Left ventricle myocardium inferior (tissue), 1 donor: ENCODE results near the gene TSEN2. TPM values are rescaled to one million over a fixed set of nuclear protein-coding genes. Genes with fewer than 3 reads are reported as not detected.

Experiments
- DNase-seq: peaks from one replicate; pipeline ENCODE4 v3.0.0-alpha.2; 2020
- H3K27ac ChIP-seq: fragments of 200-600 bp; replicated peaks from 2 replicates; pipeline ENCODE4 v1.8.0; 2021
- H3K27me3 ChIP-seq: fragments of 200-600 bp; 2 replicates; pipeline ENCODE4 v1.8.0; 2021; ENCODE audit warnings: low read depth
- H3K36me3 ChIP-seq: fragments of 200-600 bp; 2 replicates; pipeline ENCODE4 v1.8.0; 2021
- H3K4me1 ChIP-seq: fragments of 200-600 bp; 2 replicates; pipeline ENCODE4 v1.8.0; 2021
- H3K4me3 ChIP-seq: fragments of 200-600 bp; 2 replicates; pipeline ENCODE4 v1.8.0; 2021; ENCODE audit warnings: mild to moderate bottlenecking, moderate library complexity
- H3K9me3 ChIP-seq: fragments of 200-600 bp; replicated peaks from 2 replicates; pipeline ENCODE4 v1.8.0; 2021
- intact Hi-C: fragments of 100-400 bp; cut with micrococcal nuclease; formaldehyde crosslinking; loops from one replicate; pipeline ENCODE4 v1.11.0; 2022
- total RNA-seq: library from RNA; stranded (reverse); fragmentation: NEBNext Ultra II Directional; extraction: Animal tissue kit (Norgen Biotek cat#: 25700); gene quantifications from one replicate; pipeline ENCODE4 v1.2.1, GENCODE V29; 2021
- TF ChIP-seq, protein P1 (sequence below): fragments of 200-600 bp; IDR thresholded peaks from 2 replicates; pipeline ENCODE4 v1.8.0; 2021; ENCODE audit warnings: antibody characterized with exemption, mild to moderate bottlenecking, borderline replicate concordance
- donor health status: DM: no; HTN: yes; CAD: no; lungs with severe emphysema.

Gene TSEN2
- total RNA-seq, 1 donor from 2014 or later = 22.5 TPM

DNA sequence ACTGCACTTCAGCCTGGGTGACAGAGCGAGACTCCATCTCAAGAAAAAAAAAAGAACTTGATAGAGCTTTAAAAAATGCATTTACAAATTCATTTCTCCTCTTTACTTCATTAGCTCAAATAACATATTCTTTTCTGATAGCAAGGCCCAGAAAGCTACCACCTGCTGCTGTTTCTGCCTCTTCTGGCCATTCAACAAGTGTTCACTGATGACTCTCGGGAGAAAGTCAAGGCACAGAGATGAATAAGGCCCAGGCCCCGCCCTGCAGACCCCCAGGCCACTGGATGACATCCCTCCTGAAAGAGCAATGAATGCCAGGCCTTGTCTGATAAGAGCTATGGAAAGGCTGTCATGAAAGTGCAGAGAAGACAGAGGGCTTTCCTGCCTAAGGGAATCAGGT, 13.6 kb upstream of the TSEN2 start:
- H3K36me3 ChIP-seq = no peaks in the 10 kb centered on the region
- no peaks in the 10 kb centered on the region for H3K27me3 ChIP-seq
- TF ChIP-seq, protein P1, sequence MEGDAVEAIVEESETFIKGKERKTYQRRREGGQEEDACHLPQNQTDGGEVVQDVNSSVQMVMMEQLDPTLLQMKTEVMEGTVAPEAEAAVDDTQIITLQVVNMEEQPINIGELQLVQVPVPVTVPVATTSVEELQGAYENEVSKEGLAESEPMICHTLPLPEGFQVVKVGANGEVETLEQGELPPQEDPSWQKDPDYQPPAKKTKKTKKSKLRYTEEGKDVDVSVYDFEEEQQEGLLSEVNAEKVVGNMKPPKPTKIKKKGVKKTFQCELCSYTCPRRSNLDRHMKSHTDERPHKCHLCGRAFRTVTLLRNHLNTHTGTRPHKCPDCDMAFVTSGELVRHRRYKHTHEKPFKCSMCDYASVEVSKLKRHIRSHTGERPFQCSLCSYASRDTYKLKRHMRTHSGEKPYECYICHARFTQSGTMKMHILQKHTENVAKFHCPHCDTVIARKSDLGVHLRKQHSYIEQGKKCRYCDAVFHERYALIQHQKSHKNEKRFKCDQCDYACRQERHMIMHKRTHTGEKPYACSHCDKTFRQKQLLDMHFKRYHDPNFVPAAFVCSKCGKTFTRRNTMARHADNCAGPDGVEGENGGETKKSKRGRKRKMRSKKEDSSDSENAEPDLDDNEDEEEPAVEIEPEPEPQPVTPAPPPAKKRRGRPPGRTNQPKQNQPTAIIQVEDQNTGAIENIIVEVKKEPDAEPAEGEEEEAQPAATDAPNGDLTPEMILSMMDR = no peak
- intact Hi-C loops = loop anchor here (10.0 kb wide), 1 partner anchor 176 kb away; no protein-coding TSS in a partner anchor
- H3K4me3 ChIP-seq = no peak overlapping the region
- H3K4me1 ChIP-seq = peaks cover 5% of the 10 kb centered on the region
- no peak for DNase-seq
- H3K9me3 ChIP-seq = no peaks in the 10 kb centered on the region
- H3K27ac ChIP-seq = no peak overlapping the region

DNA sequence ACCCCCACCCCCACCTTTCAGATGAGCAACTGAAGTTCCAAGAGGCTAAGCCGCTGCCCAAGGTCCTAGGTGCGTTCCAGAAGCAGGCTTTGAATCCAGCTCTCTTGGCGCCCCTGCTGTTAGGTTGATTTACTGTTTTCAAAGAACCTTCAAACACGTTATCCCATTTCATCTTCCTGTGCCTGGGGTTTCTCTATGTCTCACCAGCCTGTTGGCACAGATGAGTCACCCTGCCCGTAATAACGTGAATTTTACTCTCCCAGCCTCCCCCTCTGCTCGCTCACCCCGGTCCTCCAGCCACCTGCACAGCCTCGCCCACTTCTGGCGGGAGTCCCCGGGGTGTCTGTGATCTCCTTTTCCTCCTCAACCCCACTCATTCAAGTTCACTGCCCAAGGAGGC, 13.0 kb upstream of the TSEN2 start:
- TF ChIP-seq, protein P1 = no peak
- no peaks in the 10 kb centered on the region for H3K9me3 ChIP-seq
- intact Hi-C loops = loop anchor here (10.0 kb wide), 1 partner anchor 176 kb away; no protein-coding TSS in a partner anchor
- H3K4me1 ChIP-seq = peaks cover 3% of the 10 kb centered on the region
- H3K36me3 ChIP-seq = no peaks in the 10 kb centered on the region
- no peaks in the 10 kb centered on the region for H3K27me3 ChIP-seq
- no peak for DNase-seq
- H3K4me3 ChIP-seq = no peak overlapping the region
- H3K27ac ChIP-seq = no peak overlapping the region

GRCh38 chr3:12472000-12472610, 12.2 kb upstream of the TSEN2 start:
- no peak overlapping the region for H3K4me3 ChIP-seq
- TF ChIP-seq, protein P1 = no peak
- H3K27me3 ChIP-seq = no peaks in the 10 kb centered on the region
- H3K9me3 ChIP-seq = no peaks in the 10 kb centered on the region
- DNase-seq = no peak
- H3K27ac ChIP-seq = no peak overlapping the region
- intact Hi-C loops = loop anchor here (10.0 kb wide), 1 partner anchor 177 kb away; no protein-coding TSS in a partner anchor
- peaks cover 10% of the 10 kb centered on the region for H3K4me1 ChIP-seq
- H3K36me3 ChIP-seq = no peaks in the 10 kb centered on the region

DNA sequence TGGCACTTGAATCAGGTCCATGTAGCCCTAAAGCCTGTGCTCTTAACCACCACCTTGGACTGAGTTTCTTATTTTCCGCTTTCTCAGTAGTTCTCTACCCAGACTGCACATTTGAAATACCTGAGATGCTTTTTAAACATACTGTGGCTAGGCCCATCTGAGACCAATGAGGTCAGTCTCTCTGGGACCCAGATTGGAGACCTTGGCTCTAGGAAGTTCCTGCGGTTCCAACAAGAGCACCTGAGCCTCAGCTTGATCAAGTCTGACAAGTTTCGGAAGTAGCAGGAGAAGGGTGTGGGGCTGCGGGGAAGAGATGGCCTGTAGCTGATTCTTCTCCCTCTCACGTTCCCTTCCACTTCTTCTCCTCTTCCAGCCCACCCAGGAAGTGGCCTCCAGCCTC, 11.5 kb upstream of the TSEN2 start:
- intact Hi-C loops = loop anchor here (10.0 kb wide), 1 partner anchor 178 kb away; no protein-coding TSS in a partner anchor
- no peak overlapping the region for H3K4me3 ChIP-seq
- no peaks in the 10 kb centered on the region for H3K9me3 ChIP-seq
- no peaks in the 10 kb centered on the region for H3K27me3 ChIP-seq
- H3K27ac ChIP-seq = no peak overlapping the region
- TF ChIP-seq, protein P1 = no peak
- H3K4me1 ChIP-seq = peaks cover 10% of the 10 kb centered on the region
- no peaks in the 10 kb centered on the region for H3K36me3 ChIP-seq
- DNase-seq = no peak

DNA sequence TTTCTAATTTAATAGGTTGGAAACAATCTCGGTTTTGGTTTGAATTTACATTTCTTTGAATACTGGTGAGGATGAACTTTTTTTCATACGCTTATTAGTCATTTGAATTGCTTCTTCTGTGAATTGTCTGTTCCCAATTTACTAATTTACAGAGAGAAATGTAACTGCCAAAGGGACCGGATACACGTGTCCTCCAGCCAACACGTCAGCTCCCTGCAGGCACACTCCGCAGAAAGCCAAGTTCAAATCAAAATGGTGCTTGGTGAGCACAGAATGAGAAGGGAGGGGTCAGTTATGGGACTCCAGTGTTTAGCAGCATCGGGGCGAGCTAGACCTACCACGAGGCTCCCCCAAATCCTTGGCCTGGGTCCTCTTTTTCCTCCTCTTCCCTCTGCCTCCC, 10.8 kb upstream of the TSEN2 start:
- H3K27ac ChIP-seq = no peak overlapping the region
- no peak overlapping the region for H3K4me3 ChIP-seq
- H3K27me3 ChIP-seq = no peaks in the 10 kb centered on the region
- no peaks in the 10 kb centered on the region for H3K36me3 ChIP-seq
- intact Hi-C loops = loop anchor here (10.0 kb wide), 1 partner anchor 179 kb away; no protein-coding TSS in a partner anchor
- no peak for DNase-seq
- H3K9me3 ChIP-seq = no peaks in the 10 kb centered on the region
- TF ChIP-seq, protein P1 = no peak
- peaks cover 10% of the 10 kb centered on the region for H3K4me1 ChIP-seq
